ENCODE results near the gene SIGLEC6.

The SIGLEC6 gene

DNA sequence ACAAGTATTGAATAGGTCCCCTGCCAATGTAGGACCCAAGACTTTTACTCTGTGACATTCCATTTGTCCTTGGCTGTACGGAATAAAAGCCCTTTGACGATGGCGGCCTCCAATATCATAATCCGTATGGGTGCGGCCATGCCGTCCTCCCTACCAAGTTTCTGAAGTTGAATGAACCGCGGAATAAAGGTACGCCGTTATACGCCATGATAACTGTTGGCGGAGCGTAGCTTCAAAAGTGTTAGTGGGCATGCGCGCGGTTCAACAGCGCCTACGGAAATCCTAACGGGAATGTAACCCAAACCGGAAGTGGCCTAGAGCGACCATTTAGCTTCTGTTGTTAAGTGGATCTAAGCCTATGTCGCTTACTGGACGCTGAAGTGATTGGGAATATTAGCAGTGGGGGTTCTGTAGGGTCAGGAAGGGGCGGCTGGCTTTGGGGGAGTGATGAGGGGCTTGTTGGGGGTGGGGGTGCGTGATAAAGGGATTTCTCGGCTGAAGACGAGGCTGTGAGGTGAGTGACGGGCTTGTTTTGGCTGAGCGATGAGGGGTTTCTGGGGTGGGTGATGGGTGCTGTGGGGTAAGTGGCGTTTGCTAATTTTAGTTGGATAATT is 39.6 kb upstream of the SIGLEC6 start, which contains the start of gene ZNF175:
Gene ZNF175 (plus strand): TSS at position 322 of the 614 bp plus-strand sequence. CDS start 2,047 bp downstream, outside the sequence.
- TF ChIP-seq CTCF (IDR thresholded peaks at IDR 0.05; ENCODE audit: control insufficient read depth, insufficient read depth, low read depth, low read length, missing control alignments), result no peak
- H3K4me3 ChIP-seq (ENCODE audit: control insufficient read depth, low read depth, low read length), result peak within 1 kb of the TSS; percentile 83
- peak; percentile 83 for DNase-seq (ENCODE audit: low read depth)

DNA sequence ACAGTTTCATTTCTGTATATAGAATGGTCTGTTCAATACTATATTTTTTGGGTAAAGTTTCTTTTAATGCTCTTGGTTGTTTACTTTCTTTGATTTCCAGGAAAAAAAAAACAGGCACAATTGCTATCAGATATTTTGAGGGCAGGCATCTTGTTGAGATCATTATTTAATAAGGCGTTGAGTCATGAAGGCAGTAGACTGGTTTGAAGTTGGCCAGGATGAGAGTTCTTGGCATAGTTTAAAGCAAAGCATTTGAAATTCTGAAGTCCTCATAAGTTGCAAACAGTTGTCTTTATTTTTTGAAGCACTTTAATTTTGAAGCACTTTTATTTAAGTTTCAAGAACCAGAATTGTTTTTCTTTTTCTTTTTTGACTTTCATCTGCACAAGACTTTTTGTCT is 37.0 kb upstream of the SIGLEC6 start:
- no peak for TF ChIP-seq CTCF (IDR thresholded peaks at IDR 0.05; ENCODE audit: control insufficient read depth, insufficient read depth, low read depth, low read length, missing control alignments)
- H3K4me3 ChIP-seq (ENCODE audit: control insufficient read depth, low read depth, low read length), result no peak overlapping the region
- no peak for DNase-seq (ENCODE audit: low read depth)

DNA sequence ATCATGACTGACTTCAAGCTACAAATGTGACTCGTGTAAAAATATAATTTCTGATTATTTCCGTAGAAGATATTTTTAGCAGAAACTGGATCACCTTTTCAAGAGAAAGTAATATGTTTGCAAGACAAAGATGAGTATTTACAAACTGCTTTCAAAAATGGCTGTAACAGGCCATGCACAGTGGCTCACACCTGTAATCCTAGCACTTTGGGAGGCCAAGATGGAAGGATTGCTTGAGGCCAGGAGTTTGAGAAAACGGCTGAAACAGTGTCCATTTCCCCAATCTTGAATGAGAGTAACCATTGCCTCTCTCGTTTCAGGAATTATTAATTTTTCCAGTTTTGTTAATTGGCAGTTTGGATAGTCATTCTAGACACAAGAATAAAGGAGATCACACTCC is 36.1 kb upstream of the SIGLEC6 start:
- no peak for DNase-seq (ENCODE audit: low read depth)
- no peak overlapping the region for H3K4me3 ChIP-seq (ENCODE audit: control insufficient read depth, low read depth, low read length)
- TF ChIP-seq CTCF (IDR thresholded peaks at IDR 0.05; ENCODE audit: control insufficient read depth, insufficient read depth, low read depth, low read length, missing control alignments), result no peak

- no peak for TF ChIP-seq CTCF (IDR thresholded peaks at IDR 0.05; ENCODE audit: control insufficient read depth, insufficient read depth, low read depth, low read length, missing control alignments)
- DNase-seq (ENCODE audit: low read depth), result no peak
- H3K4me3 ChIP-seq (ENCODE audit: control insufficient read depth, low read depth, low read length), result no peak overlapping the region
Measured at GRCh38 chr19:51566489-51567100, 35.1 kb upstream of the SIGLEC6 start.

- no peak for TF ChIP-seq CTCF (IDR thresholded peaks at IDR 0.05; ENCODE audit: control insufficient read depth, insufficient read depth, low read depth, low read length, missing control alignments)
Measured at GRCh38 chr19:51565583-51565982, 34.1 kb upstream of the SIGLEC6 start.

DNA sequence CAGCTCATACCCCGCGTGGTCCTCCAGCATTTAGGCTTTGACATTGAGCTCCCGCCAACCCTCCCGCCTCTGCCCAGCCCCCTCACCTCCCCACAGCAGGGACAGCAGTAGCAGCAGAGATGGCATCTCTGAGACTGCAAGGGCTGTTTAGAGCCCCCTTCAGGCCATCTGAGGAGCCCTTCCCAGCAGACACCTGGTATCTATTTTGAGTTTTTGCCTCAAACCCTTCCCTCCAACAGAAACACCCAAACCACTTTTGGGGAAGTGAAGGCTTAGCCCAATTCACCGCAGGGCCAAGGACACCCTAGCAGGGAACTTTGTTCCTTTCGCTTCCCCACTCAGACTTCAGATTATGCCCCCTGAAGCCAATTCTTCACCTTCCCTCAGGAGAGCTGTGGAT is 33.3 kb upstream of the SIGLEC6 start:
- DNase-seq (ENCODE audit: low read depth), result no peak
- TF ChIP-seq CTCF (IDR thresholded peaks at IDR 0.05; ENCODE audit: control insufficient read depth, insufficient read depth, low read depth, low read length, missing control alignments), result no peak
- no peak overlapping the region for H3K4me3 ChIP-seq (ENCODE audit: control insufficient read depth, low read depth, low read length)

More at GRCh38 chr19:51565583-51565982, 34.1 kb upstream of the SIGLEC6 start:
- DNase-seq (ENCODE audit: low read depth), result no peak
- no peak overlapping the region for H3K4me3 ChIP-seq (ENCODE audit: control insufficient read depth, low read depth, low read length)
